ENCODE data around the gene RXFP2.

RXFP2 gene

GRCh38 chr13:31739226-31739625 is at the start of gene RXFP2:
Gene RXFP2, plus strand, starts transcription at chr13:31739526. Its CDS starts 87 bp downstream, at chr13:31739613.
- no peak for DNase-seq

- DNase-seq, result no peak
These were observed 42.0 kb upstream of the RXFP2 start for GRCh38 chr13:31697290-31697689.

GRCh38 chr13:31699650-31700049 is 39.7 kb upstream of the RXFP2 start:
- no peak for DNase-seq

- no peak for DNase-seq
These were observed 35.5 kb upstream of the RXFP2 start for GRCh38 chr13:31703780-31704179.

- DNase-seq, result no peak
These were observed 33.2 kb upstream of the RXFP2 start for GRCh38 chr13:31706105-31706504.

- no peak for DNase-seq
These were observed 21.7 kb upstream of the RXFP2 start for GRCh38 chr13:31717583-31717982.

GRCh38 chr13:31719214-31719613 is 20.1 kb upstream of the RXFP2 start:
- DNase-seq, result no peak

- no peak for DNase-seq
These were observed 16.7 kb upstream of the RXFP2 start for GRCh38 chr13:31722673-31723072.

- DNase-seq, result no peak
These were observed 13.5 kb upstream of the RXFP2 start for GRCh38 chr13:31725841-31726240.

- DNase-seq, result no peak
These were observed 7.4 kb upstream of the RXFP2 start for GRCh38 chr13:31731921-31732320.

- no peak for DNase-seq
These were observed 6.3 kb upstream of the RXFP2 start for GRCh38 chr13:31733066-31733465.

- DNase-seq, result no peak
These were observed 5.7 kb upstream of the RXFP2 start for GRCh38 chr13:31733647-31734046.

GRCh38 chr13:31742097-31742734 is 2.9 kb downstream of the RXFP2 start:
- DNase-seq, result peak; percentile 35

- no peak for DNase-seq
These were observed 8.0 kb downstream of the RXFP2 start for GRCh38 chr13:31747291-31747690.

GRCh38 chr13:31747966-31748365 is 8.6 kb downstream of the RXFP2 start:
- DNase-seq, result no peak

GRCh38 chr13:31749929-31750328 is 10.6 kb downstream of the RXFP2 start:
- no peak for DNase-seq

GRCh38 chr13:31755211-31755610 is 15.9 kb downstream of the RXFP2 start:
- no peak for DNase-seq

GRCh38 chr13:31755803-31756212 is 16.5 kb downstream of the RXFP2 start:
- no peak for DNase-seq

GRCh38 chr13:31756346-31756745 is 17.0 kb downstream of the RXFP2 start:
- no peak for DNase-seq

GRCh38 chr13:31761951-31762350 is 22.6 kb downstream of the RXFP2 start:
- no peak for DNase-seq

- DNase-seq, result no peak
These were observed 25.2 kb downstream of the RXFP2 start for GRCh38 chr13:31764556-31764955.

GRCh38 chr13:31765138-31765785 is 25.9 kb downstream of the RXFP2 start:
- no peak for DNase-seq

- DNase-seq, result no peak
These were observed 28.0 kb downstream of the RXFP2 start for GRCh38 chr13:31767175-31767900.

- DNase-seq, result no peak
These were observed 29.0 kb downstream of the RXFP2 start for GRCh38 chr13:31768351-31768750.

Measured in NCI-H510A treated with DMSO at 0.1 percent for 48 hours (cell line).